Astrocyte (in vitro differentiated cells and primary cell): Measurements from ENCODE around the gene OBI1. TPM values are rescaled to one million over a fixed set of nuclear protein-coding genes. Genes with fewer than 3 reads are reported as not detected.

Experiments
- DNase-seq: peaks from one replicate; pipeline ENCODE4 v3.0.0-alpha.2; 2010; ENCODE audit warnings: low read depth
- FAIRE-seq: peaks from 2 replicates; lab custom pipeline; 2011; peaks lifted over from hg19 to GRCh38; lab: Jason Lieb, UNC
- H2AFZ ChIP-seq: 2 replicates; pipeline ENCODE4 v1.6.0; 2012; ENCODE audit warnings: low read depth, low read length, inconsistent platforms
- H3K27ac ChIP-seq: 2 replicates; pipeline ENCODE4 v1.5.1; 2011; ENCODE audit warnings: low read depth, low read length, inconsistent platforms
- H3K27me3 ChIP-seq: 2 replicates; pipeline ENCODE4 v1.6.0; 2011; ENCODE audit warnings: low read length, inconsistent platforms; ENCODE audit not compliant: insufficient read depth
- H3K36me3 ChIP-seq: 2 replicates; pipeline ENCODE4 v1.5.1; 2011; ENCODE audit warnings: low read length, inconsistent platforms; ENCODE audit not compliant: insufficient read depth
- H3K4me1 ChIP-seq: 2 replicates; pipeline ENCODE4 v1.5.1; 2011; ENCODE audit warnings: low read length, inconsistent platforms; ENCODE audit not compliant: insufficient read depth
- H3K4me2 ChIP-seq: 2 replicates; pipeline ENCODE4 v1.6.0; 2012; ENCODE audit warnings: low read length, inconsistent platforms
- H3K4me3 ChIP-seq: 2 replicates; pipeline ENCODE4 v1.5.1; 2011; ENCODE audit warnings: low read depth, mild to moderate bottlenecking, low read length, inconsistent platforms; ENCODE audit not compliant: insufficient read depth
- H3K79me2 ChIP-seq: 2 replicates; pipeline ENCODE4 v1.6.0; 2012; ENCODE audit warnings: mild to moderate bottlenecking, low read length, inconsistent platforms; ENCODE audit not compliant: insufficient read depth
- H3K9ac ChIP-seq: 2 replicates; pipeline ENCODE4 v1.6.0; 2012; ENCODE audit warnings: mild to moderate bottlenecking, low read length, inconsistent platforms
- H3K9me3 ChIP-seq: 2 replicates; pipeline ENCODE4 v1.5.1; 2012; ENCODE audit warnings: low read depth, mild to moderate bottlenecking, low read length, inconsistent platforms; ENCODE audit not compliant: insufficient read depth
- H4K20me1 ChIP-seq: 2 replicates; pipeline ENCODE4 v1.6.0; 2012; ENCODE audit warnings: low read length, inconsistent platforms; ENCODE audit not compliant: insufficient read depth
- H3K27ac Mint-ChIP-seq: one replicate; pipeline ENCODE4 v1.8.0; 2021; ENCODE audit warnings: mild to moderate bottlenecking, mixed read lengths; ENCODE audit not compliant: unreplicated experiment
- H3K27me3 Mint-ChIP-seq: one replicate; pipeline ENCODE4 v1.8.0; 2021; ENCODE audit warnings: low read depth, mixed read lengths; ENCODE audit not compliant: unreplicated experiment
- H3K36me3 Mint-ChIP-seq: one replicate; pipeline ENCODE4 v1.8.0; 2021; ENCODE audit warnings: low read depth, mixed read lengths; ENCODE audit not compliant: unreplicated experiment
- H3K4me1 Mint-ChIP-seq: one replicate; pipeline ENCODE4 v1.8.0; 2021; ENCODE audit warnings: low read depth, mixed read lengths; ENCODE audit not compliant: unreplicated experiment
- H3K4me3 Mint-ChIP-seq: one replicate; pipeline ENCODE4 v1.8.0; 2021; ENCODE audit warnings: mild to moderate bottlenecking, moderate library complexity, mixed read lengths; ENCODE audit not compliant: unreplicated experiment
- H3K9me3 Mint-ChIP-seq: one replicate; pipeline ENCODE4 v1.8.0; 2021; ENCODE audit warnings: mild to moderate bottlenecking, mixed read lengths; ENCODE audit not compliant: unreplicated experiment
- EZH2 ChIP-seq: IDR thresholded peaks from 2 replicates; pipeline ENCODE4 v1.6.1; 2012; ENCODE audit warnings: mild to moderate bottlenecking, low read length, inconsistent platforms; ENCODE audit not compliant: insufficient read depth
- total RNA-seq: library from RNA; stranded (reverse); gene quantifications from 2 replicates; pipeline ENCODE4 v1.2.1, GENCODE V29; 2021
- TF ChIP-seq, protein P1 (sequence below): IDR thresholded peaks from 2 replicates; pipeline ENCODE4 v1.5.1; 2011; ENCODE audit warnings: low read depth, mild to moderate bottlenecking, inconsistent platforms, low read length, moderate library complexity; ENCODE audit not compliant: insufficient read depth

Gene OBI1
- total RNA-seq, 1 donor from 2014 or later = 13.2 TPM

- FAIRE-seq (peak; percentile 17), DNase-seq (no peak)
- Histone ChIP-seq H3K36me3 (no peaks in the 10 kb centered on the region), H3K4me1 (peaks cover 12% of the 10 kb centered on the region), H3K27me3 (no peaks in the 10 kb centered on the region), H3K27ac (peak overlapping the region; percentile 84), H3K79me2 (peaks cover 60% of the 10 kb centered on the region), H2AFZ (peak overlapping the region; percentile 100), H3K9ac (peak overlapping the region; percentile 97), H3K4me2 (peak overlapping the region; percentile 96), H3K9me3 (no peaks in the 10 kb centered on the region), H4K20me1 (peaks cover 26% of the 10 kb centered on the region), H3K4me3 (peak overlapping the region; percentile 94)
- Mint-ChIP-seq H3K27ac (peak overlapping the region; percentile 86), H3K9me3 (no peaks in the 10 kb centered on the region), H3K4me3 (peak overlapping the region; percentile 98), H3K4me1 (peaks cover 10% of the 10 kb centered on the region), H3K36me3 (no peaks in the 10 kb centered on the region), H3K27me3 (no peaks in the 10 kb centered on the region)
- TF ChIP-seq EZH2 = no peak
Measured at GRCh38 chr13:78657699-78658629, 991 bp downstream of the OBI1 start.

DNA sequence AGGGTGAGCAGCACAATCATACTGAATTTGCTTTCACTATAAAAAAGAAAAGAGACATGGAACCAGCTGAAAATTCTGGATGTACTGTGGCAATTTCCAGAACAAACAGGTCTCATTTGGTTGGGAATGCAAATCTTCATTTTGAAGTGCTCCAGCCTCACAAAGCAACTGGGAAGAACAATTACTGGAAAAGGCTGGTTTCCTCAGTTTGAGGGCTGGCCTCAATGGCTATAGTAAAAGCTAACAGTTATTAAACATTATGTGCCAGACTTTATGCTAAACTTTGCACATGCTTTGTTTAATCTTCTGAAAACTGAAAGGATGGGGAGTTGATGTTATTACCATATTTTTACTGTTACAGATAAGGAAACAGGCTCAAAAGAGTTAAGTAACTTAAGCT is 3.0 kb downstream of the OBI1 start:
- H3K9ac ChIP-seq = no peak overlapping the region
- H3K36me3 ChIP-seq = no peaks in the 10 kb centered on the region
- H3K27me3 Mint-ChIP-seq = no peaks in the 10 kb centered on the region
- no peaks in the 10 kb centered on the region for H3K36me3 Mint-ChIP-seq
- H3K9me3 Mint-ChIP-seq = no peaks in the 10 kb centered on the region
- H3K4me3 ChIP-seq = no peak overlapping the region
- no peak overlapping the region for H3K4me2 ChIP-seq
- no peak overlapping the region for H3K27ac ChIP-seq
- peaks cover 81% of the 10 kb centered on the region for H3K79me2 ChIP-seq
- H3K4me1 ChIP-seq = peaks cover 12% of the 10 kb centered on the region
- no peak overlapping the region for H3K4me3 Mint-ChIP-seq
- TF ChIP-seq EZH2 = no peak
- TF ChIP-seq, protein P1, sequence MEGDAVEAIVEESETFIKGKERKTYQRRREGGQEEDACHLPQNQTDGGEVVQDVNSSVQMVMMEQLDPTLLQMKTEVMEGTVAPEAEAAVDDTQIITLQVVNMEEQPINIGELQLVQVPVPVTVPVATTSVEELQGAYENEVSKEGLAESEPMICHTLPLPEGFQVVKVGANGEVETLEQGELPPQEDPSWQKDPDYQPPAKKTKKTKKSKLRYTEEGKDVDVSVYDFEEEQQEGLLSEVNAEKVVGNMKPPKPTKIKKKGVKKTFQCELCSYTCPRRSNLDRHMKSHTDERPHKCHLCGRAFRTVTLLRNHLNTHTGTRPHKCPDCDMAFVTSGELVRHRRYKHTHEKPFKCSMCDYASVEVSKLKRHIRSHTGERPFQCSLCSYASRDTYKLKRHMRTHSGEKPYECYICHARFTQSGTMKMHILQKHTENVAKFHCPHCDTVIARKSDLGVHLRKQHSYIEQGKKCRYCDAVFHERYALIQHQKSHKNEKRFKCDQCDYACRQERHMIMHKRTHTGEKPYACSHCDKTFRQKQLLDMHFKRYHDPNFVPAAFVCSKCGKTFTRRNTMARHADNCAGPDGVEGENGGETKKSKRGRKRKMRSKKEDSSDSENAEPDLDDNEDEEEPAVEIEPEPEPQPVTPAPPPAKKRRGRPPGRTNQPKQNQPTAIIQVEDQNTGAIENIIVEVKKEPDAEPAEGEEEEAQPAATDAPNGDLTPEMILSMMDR = no peak
- no peaks in the 10 kb centered on the region for H3K9me3 ChIP-seq
- H2AFZ ChIP-seq = no peak overlapping the region
- no peak for FAIRE-seq
- no peak overlapping the region for H3K27ac Mint-ChIP-seq
- H3K4me1 Mint-ChIP-seq = peaks cover 10% of the 10 kb centered on the region
- H3K27me3 ChIP-seq = no peaks in the 10 kb centered on the region
- H4K20me1 ChIP-seq = peaks cover 42% of the 10 kb centered on the region
- DNase-seq = no peak

GRCh38 chr13:78655007-78655406 is 3.9 kb downstream of the OBI1 start:
- FAIRE-seq = no peak
- Mint-ChIP-seq H3K9me3 (no peaks in the 10 kb centered on the region), H3K4me1 (peaks cover 10% of the 10 kb centered on the region), H3K27me3 (no peaks in the 10 kb centered on the region), H3K27ac (no peak overlapping the region), H3K4me3 (no peak overlapping the region), H3K36me3 (no peaks in the 10 kb centered on the region)
- no peaks in the 10 kb centered on the region for H3K9me3 ChIP-seq
- H2AFZ ChIP-seq = no peak overlapping the region
- H3K27me3 ChIP-seq = no peaks in the 10 kb centered on the region
- H3K4me2 ChIP-seq = no peak overlapping the region
- peaks cover 51% of the 10 kb centered on the region for H4K20me1 ChIP-seq
- no peak overlapping the region for H3K9ac ChIP-seq
- H3K79me2 ChIP-seq = peaks cover 90% of the 10 kb centered on the region
- peaks cover 12% of the 10 kb centered on the region for H3K4me1 ChIP-seq
- no peak for DNase-seq
- no peak for TF ChIP-seq EZH2
- TF ChIP-seq, protein P1 = no peak
- H3K4me3 ChIP-seq = no peak overlapping the region
- H3K36me3 ChIP-seq = no peaks in the 10 kb centered on the region
- H3K27ac ChIP-seq = no peak overlapping the region
